ENCODE data around the gene CD300C. TPM values are rescaled to one million over a fixed set of nuclear protein-coding genes. Genes with fewer than 3 reads are reported as not detected.

Gene CD300C
- not detected in 2 replicates for total RNA-seq

DNA sequence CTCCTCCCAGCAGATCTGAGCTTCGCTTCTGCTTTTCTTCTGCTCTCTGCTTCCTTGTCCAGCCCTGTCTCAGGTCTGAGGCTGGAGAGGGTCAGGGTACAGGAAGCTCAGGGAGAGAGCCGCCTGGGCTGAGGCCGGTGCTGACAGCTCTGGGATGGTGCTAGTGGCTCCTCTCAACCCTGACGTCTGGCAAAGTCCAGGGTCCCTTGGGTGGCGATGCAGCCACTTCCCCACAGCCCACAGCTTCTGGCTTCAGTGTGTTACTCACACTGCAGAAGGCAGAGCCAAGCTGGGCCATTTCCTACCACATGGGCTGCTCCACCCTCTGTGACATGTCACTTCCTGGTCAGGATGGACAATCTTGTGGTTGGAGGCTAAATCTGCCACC is at the start of gene CD300C:
Gene CD300C (minus strand): TSS at position 273 of the 388 bp plus-strand sequence. CDS start 333 bp downstream, outside the sequence.
- TF ChIP-seq, protein P1, sequence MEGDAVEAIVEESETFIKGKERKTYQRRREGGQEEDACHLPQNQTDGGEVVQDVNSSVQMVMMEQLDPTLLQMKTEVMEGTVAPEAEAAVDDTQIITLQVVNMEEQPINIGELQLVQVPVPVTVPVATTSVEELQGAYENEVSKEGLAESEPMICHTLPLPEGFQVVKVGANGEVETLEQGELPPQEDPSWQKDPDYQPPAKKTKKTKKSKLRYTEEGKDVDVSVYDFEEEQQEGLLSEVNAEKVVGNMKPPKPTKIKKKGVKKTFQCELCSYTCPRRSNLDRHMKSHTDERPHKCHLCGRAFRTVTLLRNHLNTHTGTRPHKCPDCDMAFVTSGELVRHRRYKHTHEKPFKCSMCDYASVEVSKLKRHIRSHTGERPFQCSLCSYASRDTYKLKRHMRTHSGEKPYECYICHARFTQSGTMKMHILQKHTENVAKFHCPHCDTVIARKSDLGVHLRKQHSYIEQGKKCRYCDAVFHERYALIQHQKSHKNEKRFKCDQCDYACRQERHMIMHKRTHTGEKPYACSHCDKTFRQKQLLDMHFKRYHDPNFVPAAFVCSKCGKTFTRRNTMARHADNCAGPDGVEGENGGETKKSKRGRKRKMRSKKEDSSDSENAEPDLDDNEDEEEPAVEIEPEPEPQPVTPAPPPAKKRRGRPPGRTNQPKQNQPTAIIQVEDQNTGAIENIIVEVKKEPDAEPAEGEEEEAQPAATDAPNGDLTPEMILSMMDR (IDR thresholded peaks at IDR 0.05; ENCODE audit: insufficient read depth, low read depth, low read length): no peak
- no peak for DNase-seq (ENCODE audit: low read depth)
- H3K4me3 ChIP-seq (ENCODE audit: low read depth, low read length): no peak within 1 kb of the TSS

DNA sequence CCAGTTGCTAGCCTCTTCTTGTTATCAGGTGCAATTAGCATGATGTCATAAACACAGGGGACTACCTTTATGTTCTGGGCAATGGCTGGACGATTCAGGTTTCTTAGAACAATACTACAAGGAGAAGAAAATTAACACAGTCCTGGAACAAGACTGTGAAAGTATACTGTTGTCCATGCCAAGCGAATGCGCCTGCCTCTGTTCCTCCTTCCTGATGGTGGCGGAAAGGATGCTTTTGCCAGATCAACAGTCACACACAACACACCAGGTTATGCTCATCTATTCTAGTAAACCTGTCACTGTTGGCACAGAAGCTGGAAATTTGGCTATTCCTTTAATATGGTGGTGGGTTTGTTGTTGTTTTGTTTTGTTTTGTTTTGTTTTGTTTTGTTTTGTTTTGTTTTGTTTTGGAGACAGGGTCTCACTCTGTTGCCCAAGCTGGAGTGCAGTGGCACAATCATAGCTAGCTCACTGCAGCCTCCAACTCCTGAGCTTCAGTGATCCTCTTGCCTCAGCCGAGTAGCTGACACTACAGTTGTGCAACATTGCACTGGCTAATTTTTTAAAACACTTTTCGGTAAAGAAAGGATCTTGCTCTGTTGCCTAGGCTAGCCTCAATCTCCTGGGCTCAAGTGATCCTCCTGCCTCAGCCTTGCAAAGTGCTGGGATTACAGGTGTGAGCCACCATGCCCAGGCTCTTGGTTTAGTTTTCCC is 49.3 kb upstream of the CD300C start:
- no peak overlapping the region for H3K4me3 ChIP-seq (ENCODE audit: low read depth, low read length)
- TF ChIP-seq, protein P1 (IDR thresholded peaks at IDR 0.05; ENCODE audit: insufficient read depth, low read depth, low read length): no peak
- no peak for DNase-seq (ENCODE audit: low read depth)

DNA sequence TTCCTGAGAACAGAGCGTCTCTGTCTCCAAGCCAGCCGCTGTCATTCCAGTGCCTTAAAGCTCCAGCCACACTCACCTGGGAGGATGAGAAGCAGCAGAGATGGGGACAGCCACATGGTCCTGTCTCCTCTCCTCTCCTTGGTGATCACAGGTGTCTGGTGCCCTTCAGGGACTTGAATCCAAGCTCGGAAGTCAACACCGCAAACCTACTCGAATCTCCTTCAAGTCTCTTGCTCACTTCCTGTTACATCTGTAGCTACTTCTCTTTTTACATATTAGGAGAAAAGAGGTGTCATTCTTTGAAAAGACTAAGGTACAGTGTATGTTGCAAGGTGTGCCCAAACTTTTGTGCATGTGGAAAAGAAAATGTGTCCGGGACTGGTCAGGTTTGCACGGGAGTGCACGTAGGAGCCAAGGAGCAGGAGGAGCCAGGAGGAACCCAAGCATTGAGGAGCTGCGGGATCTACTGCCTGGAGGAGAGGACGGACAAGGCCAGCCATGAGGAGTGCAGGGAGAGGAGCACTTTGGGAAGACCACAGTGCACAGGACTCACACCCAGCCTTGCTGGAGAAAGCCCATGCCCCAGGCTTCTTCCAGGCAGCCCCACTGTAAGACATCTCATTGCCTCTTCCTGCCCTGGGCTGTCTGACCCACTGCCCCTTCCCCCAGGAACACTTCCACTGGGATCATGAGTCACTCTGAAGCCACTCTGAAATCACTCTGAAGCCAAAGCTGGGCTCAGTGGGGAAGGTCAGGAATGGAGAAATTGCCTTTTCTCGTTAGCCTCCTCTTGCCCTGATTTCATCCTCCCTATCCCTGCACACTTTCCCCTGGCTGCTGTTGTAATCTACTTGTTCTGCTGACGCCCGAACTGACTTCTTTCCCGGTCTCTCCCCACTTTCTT is 46.4 kb upstream of the CD300C start, which contains the start of gene CD300LD:
Gene CD300LD (minus strand): TSS at position 197 of the 904 bp plus-strand sequence. CDS start 81 bp downstream, at position 116.
- TF ChIP-seq, protein P1 (IDR thresholded peaks at IDR 0.05; ENCODE audit: insufficient read depth, low read depth, low read length): no peak
- H3K4me3 ChIP-seq (ENCODE audit: low read depth, low read length): no peak within 1 kb of the TSS
- no peak for DNase-seq (ENCODE audit: low read depth)

- no peak overlapping the region for H3K4me3 ChIP-seq (ENCODE audit: low read depth, low read length)
- no peak for DNase-seq (ENCODE audit: low read depth)
- TF ChIP-seq, protein P1 (IDR thresholded peaks at IDR 0.05; ENCODE audit: insufficient read depth, low read depth, low read length): no peak
These were observed 45.6 kb upstream of the CD300C start for GRCh38 chr17:74591503-74591902.

DNA sequence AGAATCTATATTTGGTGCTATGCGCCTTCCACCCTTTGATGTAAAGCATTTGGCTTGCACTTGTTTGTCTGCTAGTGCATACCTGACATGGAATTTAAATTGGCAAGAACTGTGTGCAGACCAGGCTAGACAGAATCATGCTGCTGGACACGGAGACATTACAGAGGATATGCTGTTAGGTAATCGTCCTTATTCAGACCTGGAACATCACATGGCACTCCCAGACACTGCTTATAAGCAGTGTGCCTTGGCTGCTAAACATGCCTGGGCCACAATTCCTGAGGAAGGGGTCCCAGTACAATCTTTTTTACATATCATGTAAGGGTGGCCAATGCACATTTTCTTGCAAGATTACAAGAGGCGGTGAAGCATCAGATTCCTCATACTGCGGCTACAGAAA is 39.8 kb upstream of the CD300C start:
- TF ChIP-seq, protein P1 (IDR thresholded peaks at IDR 0.05; ENCODE audit: insufficient read depth, low read depth, low read length): no peak
- no peak overlapping the region for H3K4me3 ChIP-seq (ENCODE audit: low read depth, low read length)
- DNase-seq (ENCODE audit: low read depth): no peak

- TF ChIP-seq, protein P1 (IDR thresholded peaks at IDR 0.05; ENCODE audit: insufficient read depth, low read depth, low read length): no peak
- DNase-seq (ENCODE audit: low read depth): no peak
- H3K4me3 ChIP-seq (ENCODE audit: low read depth, low read length): no peak overlapping the region
These were observed 38.6 kb upstream of the CD300C start for GRCh38 chr17:74584292-74585060.
